DLD1 (cell line): ENCODE data around the gene TCP11.

Experiments used
- in situ Hi-C: cut with HindIII; loops from 2 replicates; pipeline ENCODE4 v1.10.0; 2017; ENCODE audit warnings: low sequenced_read_pairs

TCP11 gene

GRCh38 chr6:35082733-35083403 lies 58.3 kb downstream of the TCP11 start:
- in situ Hi-C loops = no loop called here

GRCh38 chr6:35082046-35082732 lies 59.0 kb downstream of the TCP11 start:
- in situ Hi-C loops = no loop called here

GRCh38 chr6:35081426-35081851 lies 59.7 kb downstream of the TCP11 start:
- in situ Hi-C loops = no loop called here

GRCh38 chr6:35080821-35081425 lies 60.2 kb downstream of the TCP11 start:
- in situ Hi-C loops = no loop called here

GRCh38 chr6:35080016-35080680 lies 61.0 kb downstream of the TCP11 start:
- in situ Hi-C loops = no loop called here

GRCh38 chr6:35079311-35080000 lies 61.7 kb downstream of the TCP11 start:
- in situ Hi-C loops = no loop called here

GRCh38 chr6:35078896-35079295 lies 62.2 kb downstream of the TCP11 start:
- in situ Hi-C loops = no loop called here

- in situ Hi-C loops = no loop called here
These were observed 62.8 kb downstream of the TCP11 start for GRCh38 chr6:35078226-35078850.

GRCh38 chr6:35077713-35078105 lies 63.4 kb downstream of the TCP11 start:
- in situ Hi-C loops = no loop called here

- in situ Hi-C loops = no loop called here
These were observed 64.0 kb downstream of the TCP11 start for GRCh38 chr6:35076997-35077712.

GRCh38 chr6:35073766-35074471 lies 67.2 kb downstream of the TCP11 start:
- in situ Hi-C loops = no loop called here

- in situ Hi-C loops = no loop called here
These were observed 67.9 kb downstream of the TCP11 start for GRCh38 chr6:35073211-35073610.

- in situ Hi-C loops = no loop called here
These were observed 68.5 kb downstream of the TCP11 start for GRCh38 chr6:35072698-35073055.

- in situ Hi-C loops = no loop called here
These were observed 69.0 kb downstream of the TCP11 start for GRCh38 chr6:35072051-35072697.

- in situ Hi-C loops = no loop called here
These were observed 69.7 kb downstream of the TCP11 start for GRCh38 chr6:35071347-35071994.

GRCh38 chr6:35070111-35070510 lies 71.0 kb downstream of the TCP11 start:
- in situ Hi-C loops = no loop called here

GRCh38 chr6:35069262-35069661 lies 71.9 kb downstream of the TCP11 start:
- in situ Hi-C loops = no loop called here

- in situ Hi-C loops = no loop called here
These were observed 72.5 kb downstream of the TCP11 start for GRCh38 chr6:35068644-35069043.
